Measurements from ENCODE around the gene CDC42EP3. TPM values are rescaled to one million over a fixed set of nuclear protein-coding genes. Genes with fewer than 3 reads are reported as not detected.

The CDC42EP3 gene
- total RNA-seq, 1 experiment from 2014 or later: 47.8 TPM

DNA sequence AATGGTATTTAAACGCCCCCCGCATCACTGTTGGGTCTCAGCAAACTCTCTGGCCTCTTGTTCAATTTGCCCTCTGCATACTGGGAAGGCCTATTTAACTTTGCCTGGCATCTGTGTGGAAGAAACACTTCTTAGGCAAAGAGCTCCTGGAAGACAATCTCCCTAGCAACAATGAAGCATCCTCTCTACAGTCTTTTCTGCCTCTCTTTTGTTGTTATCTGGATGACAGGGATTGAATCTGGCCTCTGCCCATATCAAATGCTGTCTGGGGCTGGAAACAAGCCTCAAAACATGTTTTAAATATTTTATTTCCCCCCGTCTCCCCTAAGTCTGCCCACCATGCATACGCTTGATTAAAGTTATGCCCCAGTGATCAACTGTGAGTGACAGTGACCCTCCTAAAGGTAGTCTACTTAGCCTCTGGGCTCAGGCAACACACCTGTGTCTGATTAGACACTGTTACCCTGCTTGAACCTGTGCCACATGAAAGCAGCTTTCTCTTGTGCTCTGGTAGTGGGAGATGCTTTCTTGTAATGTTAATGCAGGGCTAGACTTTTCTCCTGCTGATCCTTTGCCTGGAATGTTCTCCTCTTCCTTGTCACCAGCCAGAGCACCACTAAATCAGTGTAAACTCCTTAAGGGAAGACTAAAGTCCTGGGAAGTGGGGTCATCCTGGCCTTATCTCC is 34.9 kb downstream of the CDC42EP3 start:
- no peak for DNase-seq (ENCODE audit: low read depth)

DNA sequence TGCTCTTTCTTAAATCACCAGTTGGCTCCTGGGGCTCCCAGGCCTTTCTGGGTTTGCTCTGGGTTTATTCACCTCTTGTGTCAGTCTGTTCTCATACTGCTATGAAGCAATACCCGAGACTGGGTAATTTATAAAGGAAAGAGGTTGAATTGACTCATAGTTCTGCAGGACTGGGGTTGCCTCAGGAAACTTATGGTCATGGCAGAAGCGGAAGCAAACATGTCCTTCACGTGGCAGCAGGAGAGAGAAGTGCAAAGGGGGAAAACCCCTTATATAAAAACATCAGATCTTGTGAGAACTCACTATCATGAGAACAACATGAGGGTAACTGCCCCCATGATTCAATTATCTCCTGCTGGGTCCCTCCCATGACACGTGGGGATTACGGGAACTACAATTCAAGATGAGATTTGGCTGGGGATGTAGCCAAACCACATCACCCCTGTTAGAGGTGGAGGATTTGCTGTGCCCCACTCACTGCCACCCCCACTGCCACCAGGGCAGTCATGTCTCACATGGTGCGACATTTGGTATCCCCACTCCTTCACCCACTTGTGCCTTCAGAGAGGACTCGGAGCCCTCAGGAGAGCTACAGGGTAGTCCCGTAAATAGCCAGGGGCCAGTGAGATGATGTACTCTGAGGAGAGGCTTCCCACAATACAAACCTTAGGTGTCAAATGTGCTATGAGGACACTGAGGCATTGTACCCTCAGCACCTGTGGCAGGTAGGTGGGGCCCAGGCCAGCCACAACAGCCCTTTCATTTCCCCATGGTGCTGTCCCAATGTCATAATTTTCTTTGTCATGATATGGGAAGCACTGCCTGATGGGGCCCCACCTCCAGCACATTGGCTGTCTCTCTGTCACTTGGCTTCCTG is 35.7 kb downstream of the CDC42EP3 start:
- DNase-seq (ENCODE audit: low read depth): peak; percentile 91

DNA sequence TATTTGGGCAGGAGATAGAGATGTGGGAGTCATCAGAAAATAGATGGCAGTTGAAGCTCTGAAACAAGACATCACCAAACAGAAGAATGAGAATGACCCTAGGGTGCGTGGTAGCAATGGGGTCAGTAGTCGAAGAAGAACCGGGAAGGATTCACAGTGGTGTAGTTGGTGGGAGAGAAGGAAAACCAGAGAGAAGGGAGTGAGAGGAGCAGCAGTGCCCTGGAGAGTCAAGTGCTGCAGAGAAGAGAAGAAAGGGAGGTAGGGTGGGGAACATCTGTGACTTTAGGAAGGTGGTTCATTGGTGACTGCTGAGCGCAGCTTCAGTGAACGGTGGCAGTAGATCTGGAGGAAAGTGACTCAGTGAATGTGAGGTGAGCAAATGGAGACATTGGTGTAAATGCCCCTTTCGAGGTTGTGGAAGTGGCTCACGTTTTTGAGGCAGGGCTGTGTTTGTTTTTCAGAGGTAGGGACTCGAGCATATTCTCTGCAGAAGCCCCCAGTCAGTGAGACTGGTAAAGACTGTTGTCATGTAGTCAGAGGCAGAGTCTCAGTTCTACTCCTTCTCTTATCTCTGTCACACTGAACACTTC is 36.4 kb downstream of the CDC42EP3 start:
- DNase-seq (ENCODE audit: low read depth): no peak

DNA sequence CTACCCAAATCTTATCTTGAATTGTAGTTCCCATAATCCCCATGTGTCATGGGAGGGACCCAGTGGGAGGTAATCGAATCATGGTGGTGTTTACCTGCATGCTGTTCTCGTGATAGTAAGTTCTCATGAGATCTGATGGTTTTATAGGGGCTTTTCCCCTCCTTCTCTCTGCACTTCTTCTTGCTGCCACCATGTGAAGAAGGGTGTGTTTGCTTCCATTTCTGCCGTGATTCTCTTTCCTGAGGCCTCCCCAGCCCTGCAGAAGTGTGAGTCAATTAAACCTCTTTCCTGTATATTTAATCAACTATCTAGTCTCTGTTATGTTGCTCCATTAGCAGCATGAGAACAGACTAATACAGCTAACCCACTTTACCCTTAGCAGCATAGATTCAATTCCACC is 37.6 kb downstream of the CDC42EP3 start:
- DNase-seq (ENCODE audit: low read depth): no peak

DNA sequence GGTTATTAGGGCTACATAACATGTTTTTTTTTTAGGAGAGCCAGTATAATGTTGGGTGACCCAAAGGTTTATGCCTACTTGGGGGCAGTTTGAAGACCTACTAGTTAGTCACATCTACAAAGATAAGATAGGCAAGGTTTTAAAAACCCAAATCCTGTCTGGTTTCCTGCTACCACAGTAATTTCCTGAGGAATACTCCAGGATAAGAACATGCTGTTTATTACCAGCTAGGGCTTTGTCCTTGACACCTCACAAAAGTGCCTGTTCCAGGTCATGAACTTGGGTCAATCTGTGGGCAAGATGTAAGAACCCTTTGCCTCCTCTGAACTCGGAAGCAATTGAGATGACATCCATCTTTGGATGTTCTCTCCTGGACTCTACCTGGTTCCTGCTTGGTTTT is 38.2 kb downstream of the CDC42EP3 start:
- DNase-seq (ENCODE audit: low read depth): no peak

DNA sequence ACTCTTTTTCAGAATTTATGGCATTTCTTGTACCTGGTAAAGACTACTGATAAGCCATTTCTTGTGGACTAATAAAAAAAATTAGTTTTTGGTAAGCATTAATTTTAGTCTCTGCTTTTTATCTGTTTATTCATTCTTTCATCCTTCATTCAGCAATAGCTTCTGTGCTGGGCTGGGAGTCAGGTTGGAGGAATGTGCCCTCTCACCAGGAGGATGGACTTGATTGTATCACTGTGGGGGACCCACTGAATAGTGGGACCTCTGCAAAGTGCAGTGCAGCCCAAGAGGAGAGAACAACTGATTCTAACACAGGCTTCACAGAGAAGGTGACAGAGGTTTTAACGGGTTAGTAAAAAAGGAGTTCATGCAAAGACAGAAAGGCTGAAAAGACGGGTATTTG is 39.1 kb downstream of the CDC42EP3 start:
- no peak for DNase-seq (ENCODE audit: low read depth)

DNA sequence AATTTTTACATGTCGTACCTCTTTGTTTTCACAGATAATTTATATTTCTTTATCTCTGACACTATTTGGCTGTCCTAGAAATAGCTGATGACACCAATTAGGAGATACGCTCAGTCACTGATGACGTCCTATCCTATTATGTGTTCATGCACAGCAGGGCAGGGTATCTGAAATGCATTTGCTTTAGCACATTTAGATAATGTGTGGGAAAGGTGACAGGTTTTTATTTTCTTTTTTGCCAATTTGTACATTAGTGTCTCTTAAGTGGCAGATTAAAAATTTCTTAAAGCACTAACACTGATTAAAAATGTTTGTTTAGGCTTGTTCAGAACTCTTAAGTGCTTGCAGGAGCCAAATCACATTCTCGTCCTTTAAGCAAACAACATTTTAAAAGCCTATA is 39.7 kb downstream of the CDC42EP3 start:
- DNase-seq (ENCODE audit: low read depth): no peak

DNA sequence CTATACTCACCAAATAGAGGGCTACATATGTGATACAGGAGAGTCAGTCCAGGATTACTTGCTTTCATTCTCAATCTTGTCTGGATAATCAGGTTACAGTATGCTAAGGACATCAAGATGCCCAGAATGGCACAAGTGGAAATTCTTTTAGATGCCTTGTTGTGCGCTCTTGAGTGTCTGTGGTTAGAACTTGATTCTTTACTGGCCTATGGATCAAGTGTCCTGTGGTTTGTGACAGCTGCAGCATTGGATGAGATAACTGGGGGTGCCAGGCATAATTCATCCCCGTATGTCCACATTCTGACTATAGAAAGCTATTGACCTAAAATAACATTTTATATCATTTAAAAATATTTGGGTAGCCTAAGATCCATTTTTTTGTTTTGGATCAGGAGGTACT is 40.1 kb downstream of the CDC42EP3 start:
- DNase-seq (ENCODE audit: low read depth): peak; percentile 57

DNA sequence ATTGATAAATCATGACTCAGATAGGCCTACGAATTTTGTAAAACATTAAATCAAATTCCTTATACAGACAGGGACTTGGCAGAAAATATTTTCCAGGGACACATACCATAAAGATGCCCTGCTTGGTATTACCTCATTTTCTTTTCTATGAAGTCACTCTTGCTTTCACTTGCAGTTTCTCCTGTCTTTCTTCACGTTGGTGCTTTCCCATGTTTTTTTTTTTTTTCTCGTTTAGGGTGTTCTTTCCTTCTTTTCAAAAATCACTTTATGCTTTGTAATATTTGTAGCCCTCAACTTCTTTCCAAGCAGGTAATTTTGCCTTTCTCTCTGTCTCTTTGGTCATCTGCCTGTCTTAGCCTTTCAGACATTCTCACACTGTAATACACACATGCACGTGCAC is 40.7 kb downstream of the CDC42EP3 start:
- no peak for DNase-seq (ENCODE audit: low read depth)

DNA sequence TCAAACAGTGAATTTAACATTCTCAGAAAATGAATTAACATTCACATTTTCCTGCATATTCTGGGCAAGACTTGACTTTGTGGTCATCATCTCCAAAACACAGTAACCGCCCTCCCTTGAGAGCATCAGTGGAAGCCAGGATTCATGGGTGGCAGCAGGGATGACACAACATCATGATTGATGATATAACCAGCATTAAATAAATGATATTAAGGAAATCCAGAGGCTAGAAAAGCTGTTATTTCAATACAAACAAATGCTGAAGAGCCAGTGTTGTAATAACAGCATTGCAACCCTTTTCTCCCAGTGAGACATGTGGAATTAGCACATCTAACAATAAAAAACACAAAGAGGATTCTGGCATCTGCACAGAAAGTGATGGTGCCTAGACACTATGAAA is 41.1 kb downstream of the CDC42EP3 start:
- DNase-seq (ENCODE audit: low read depth): no peak

DNA sequence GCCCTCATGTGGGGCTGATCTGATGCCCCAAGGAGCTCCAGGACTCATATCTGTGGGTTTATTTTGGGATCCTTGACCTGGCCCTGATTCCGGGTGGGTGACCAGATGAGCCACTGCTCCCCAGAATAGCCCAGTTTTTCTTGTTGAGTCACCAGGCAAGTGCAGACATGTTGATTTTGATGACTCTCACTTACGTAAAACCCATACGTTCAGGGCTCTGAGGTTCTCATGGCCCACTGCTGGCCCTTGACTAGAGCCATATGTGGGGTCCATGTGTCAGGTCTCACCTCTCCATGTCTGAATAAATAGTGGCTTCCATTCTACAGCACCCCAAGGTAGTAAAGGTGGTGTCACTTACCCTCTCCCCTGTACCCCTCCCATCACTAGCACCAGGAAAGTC is 41.9 kb downstream of the CDC42EP3 start:
- no peak for DNase-seq (ENCODE audit: low read depth)

DNA sequence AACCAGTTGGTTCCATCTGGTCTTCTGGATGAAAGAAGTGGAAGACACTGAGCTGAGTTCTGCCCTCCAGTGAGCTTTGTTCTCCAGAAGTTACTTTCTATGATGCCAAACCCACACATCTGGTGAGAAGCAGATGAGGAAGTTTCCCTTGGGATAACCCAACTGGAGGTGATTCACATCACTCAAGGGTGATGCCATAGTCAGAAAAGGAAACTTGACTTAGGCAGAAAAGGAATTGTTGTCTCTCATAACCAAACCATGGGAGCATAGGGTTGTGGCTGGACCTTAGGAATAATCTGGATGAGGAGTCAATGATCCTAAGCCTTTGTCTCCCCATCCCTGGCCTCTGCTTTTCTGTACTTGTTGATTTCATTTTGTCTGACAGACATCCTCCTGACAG is 43.7 kb downstream of the CDC42EP3 start:
- peak; percentile 65 for DNase-seq (ENCODE audit: low read depth)

DNA sequence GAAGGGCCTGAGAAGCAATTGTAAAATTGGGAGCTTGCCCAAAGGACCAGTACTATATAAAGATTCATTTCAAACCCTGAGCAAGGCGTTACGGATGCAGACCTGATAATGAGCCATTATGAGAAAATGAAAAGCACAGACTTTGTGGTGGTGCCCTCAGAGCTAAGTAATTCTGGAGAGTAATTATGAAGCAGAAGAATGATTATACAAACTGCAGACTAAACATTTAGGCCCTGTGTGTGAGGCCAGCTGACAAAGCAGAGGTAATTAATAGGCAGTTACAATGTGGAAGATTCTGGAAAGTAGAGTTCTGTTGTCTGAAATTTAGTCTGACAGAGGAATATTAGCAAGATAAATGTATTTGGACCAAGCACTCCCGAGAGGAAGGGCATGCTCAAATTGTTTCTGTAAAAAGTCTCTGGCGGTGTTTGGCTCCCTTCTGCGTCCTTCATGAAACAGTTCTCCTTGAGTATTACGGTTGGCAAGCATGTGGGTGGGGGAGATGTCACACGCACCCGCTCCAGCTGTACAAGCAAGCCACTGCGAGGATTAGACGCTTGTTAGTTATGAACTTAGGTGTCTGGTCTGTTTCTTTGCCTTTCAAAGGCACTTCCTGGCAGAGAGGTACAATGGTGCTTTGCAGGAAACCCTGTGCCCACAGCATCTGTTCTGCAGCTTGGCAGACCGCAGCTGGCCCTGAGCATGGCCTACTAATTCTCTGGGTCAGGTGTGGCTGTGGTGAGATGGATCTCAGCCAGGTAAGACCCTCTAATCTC is 45.5 kb downstream of the CDC42EP3 start:
- peak; percentile 75 for DNase-seq (ENCODE audit: low read depth)

DNA sequence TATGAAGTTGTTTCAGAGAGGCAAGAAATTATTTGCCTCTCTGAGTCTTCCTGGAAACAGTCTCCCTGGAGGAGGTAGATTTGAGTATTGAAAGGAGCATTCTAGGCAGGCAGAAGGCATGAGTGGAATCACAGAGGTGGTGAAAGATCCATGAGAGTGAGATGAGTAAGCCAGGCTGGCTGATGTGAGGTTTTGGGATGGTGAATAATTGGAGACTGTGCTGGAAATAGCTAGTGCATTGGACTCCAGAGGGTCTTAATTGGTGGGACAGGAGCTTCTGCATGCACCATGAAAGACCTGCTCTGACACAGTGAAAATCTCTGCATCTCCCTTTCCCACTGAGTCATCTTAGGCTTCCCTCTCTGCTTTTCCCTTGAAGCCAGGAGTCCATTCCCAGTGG is 46.3 kb downstream of the CDC42EP3 start:
- DNase-seq (ENCODE audit: low read depth): peak; percentile 89

DNA sequence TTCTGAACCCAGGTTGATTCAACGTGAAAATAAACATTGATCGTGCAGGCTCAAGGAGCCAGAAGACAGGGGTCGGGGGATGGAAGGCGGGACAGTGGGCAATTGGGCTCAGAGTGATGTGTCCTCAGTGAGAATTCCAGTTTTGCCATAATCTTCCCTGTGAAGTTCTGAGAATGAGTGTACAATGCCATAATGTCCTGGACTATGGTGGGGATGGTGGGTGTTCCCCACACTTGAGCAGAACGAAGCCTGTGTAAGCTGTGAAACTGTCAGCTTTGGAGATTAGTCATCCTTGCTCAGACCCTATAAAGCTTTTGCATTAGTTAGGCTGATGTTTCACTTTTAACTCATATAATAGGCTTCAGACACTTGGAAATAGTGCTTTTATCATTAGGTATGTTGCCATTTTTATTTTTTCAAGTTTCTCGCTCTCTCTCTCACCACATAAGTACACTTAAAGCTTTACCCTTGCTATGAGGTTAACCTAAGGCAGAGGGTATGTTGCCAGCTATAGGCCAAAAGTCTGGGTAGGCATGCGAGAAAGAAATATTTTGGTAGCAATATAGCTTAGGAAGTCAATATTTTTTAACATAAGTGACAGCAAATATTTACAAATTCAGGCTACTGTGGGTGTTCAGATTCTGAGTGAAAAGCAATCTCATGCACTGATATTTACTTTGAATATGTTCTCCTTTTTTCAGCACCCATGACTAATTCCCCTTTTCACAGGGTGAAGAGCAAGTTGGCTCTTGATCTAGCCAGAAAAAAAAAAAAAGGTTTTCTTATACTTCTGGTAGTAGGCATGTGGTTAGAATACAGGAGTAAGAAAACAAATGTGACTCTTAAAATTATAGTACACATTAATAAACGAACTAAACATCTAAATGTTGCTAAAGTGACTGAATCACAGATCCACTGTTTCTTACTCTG is 47.2 kb downstream of the CDC42EP3 start:
- DNase-seq (ENCODE audit: low read depth): peak; percentile 85

DNA sequence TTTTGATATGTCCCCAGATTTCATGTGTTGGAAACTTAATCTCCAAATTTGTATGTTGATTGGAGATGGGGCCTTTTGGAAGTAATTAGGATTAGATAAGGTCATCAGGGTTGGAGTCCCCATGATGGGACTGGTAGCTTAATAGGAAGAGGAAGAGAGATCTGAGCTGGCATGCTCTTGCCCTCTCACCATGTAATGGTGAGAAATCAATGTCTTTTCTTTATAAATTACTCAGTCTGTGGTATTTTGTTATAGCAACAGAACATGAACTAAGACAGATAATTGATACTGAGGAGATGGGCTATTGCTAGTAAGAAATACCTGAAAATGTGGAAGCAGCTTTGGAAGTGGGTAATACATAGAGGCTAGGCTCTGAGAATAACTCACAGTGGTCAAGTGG is 48.0 kb downstream of the CDC42EP3 start:
- DNase-seq (ENCODE audit: low read depth): no peak

DNA sequence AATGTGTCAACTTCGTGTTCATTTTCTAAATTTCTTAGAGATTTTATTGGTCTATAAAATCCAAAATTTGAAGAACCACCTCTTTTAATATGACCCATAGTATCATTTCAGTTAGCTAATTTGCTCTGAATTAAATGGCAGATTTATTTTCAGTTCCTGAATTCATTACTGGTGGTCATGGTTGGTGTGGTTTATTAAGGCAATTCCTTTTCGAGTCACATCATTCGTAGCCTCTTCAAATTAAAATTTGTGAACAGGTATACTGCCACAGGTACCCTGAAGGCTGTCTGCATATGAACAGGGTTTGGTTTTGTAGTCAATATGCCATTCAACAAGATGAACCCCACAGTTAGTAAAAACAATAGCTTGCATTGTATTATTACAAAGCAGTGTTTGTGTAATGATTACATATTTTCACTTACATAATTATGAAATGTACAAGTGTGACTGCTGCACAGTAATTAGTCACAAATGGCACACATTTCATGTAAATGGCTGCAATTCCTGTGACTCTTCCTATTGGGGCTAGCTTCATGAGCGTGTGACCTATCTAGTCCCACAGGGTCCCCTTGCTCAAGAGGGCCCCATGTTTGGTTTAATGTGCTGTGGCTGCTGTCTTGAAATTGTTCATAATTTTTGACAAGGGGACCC is 48.9 kb downstream of the CDC42EP3 start:
- DNase-seq (ENCODE audit: low read depth): no peak

DNA sequence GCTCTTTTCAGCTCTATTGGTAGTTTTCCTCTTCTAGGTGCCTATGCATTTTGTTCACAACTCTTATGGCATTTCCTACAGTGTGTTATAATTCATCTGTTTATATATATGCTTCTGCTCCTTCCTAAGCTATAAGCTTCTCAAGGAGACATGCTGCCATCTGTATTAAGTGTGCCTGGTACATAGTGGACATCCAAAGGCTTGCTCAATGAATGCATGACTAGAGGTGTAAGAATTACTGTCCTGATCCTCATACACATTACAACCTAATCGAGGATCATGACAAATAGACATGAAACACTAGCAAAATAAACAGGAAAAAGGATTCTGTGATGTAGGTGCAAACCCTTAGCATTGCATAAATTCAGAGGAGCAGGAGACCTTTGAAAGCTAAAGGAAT is 50.2 kb downstream of the CDC42EP3 start:
- no peak for DNase-seq (ENCODE audit: low read depth)

DNA sequence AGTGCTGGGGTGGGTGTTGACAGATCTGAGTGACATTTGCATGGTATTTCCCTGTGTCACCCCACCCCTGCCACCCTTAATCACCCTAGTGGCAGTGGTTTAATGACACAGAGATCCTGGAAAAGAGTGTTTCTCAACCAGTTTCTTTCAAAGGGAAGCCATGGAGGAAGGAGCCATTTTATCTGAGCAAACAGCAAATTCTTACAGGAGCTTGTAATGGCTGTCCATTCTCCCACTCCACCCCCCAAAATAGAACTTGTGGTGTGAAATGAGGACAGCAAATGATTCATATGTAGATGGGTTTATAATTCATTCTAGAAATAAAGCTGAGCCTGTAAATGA is 51.5 kb downstream of the CDC42EP3 start:
- no peak for DNase-seq (ENCODE audit: low read depth)

DNA sequence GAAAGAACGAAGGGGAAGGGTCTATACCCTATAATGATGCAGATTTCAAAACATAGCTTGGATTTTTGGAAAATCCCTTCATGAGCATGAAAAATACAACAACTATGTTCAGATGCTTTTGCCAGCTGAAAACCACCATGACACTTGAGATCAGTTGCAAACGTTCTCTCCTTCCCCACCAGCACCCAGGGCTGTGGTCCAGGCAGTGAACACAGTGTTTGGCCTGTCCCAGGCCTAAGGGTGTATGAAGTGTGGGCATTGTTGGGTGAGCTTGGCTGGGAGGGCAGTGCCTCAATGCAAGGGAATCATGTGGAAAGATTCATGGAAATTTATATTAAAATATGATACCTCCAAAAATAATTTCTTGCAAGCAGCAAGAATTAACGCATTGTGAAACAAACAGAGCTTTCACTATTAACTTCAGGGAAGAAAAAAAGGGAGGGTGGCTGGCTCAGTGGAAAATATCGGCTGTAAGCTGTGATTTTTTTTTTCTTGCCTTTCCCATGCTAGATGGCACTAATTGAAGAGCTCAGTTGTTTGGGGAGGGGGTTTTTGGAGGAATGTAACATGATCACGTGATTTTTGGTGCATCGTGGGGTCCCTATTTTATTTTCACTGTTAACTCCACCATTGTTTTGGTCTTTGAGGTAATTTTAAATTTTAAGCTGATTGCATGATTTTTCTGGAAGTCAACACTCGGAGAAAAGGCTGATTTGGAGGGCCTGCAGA is 52.0 kb downstream of the CDC42EP3 start:
- no peak for DNase-seq (ENCODE audit: low read depth)
